Measurements from ENCODE around the gene CBY3.

GRCh38 chr5:179724163-179724562 lies 43.3 kb upstream of the CBY3 start:
- TF ChIP-seq FOSL2 (IDR thresholded peaks at IDR 0.05; ENCODE audit: borderline replicate concordance, low read depth) (no peak), CTCF (IDR thresholded peaks at IDR 0.05) (no peak), SIN3A (IDR thresholded peaks at IDR 0.05; ENCODE audit: borderline replicate concordance, low read depth, low read length) (no peak), CHD2 (IDR thresholded peaks at IDR 0.05; ENCODE audit: low read length, partially characterized antibody) (no peak), TAF1 (IDR thresholded peaks at IDR 0.05; ENCODE audit: borderline replicate concordance, low read depth, low read length) (no peak), RCOR1 (IDR thresholded peaks at IDR 0.05; ENCODE audit: low read length) (no peak), YY1 (IDR thresholded peaks at IDR 0.05; ENCODE audit: low read depth) (no peak), GABPA (IDR thresholded peaks at IDR 0.05; ENCODE audit: low read depth) (no peak)
